GM12878 (cell line): ENCODE results near the gene FAM13C. TPM values are rescaled to one million over a fixed set of nuclear protein-coding genes. Genes with fewer than 3 reads are reported as not detected.

Experiments used
- ATAC-seq: fragments of 200-7000 bp; cut with Tn5 transposase; 3 replicates; pipeline ENCODE4 v1.9.1; 2020; ENCODE audit warnings: mild to moderate bottlenecking, moderate library complexity
- BruUV-seq: library from RNA; stranded (reverse); fragments of 400-500 nt; replicated peaks from 2 replicates; lab custom pipeline; 2021; lab: Mats Ljungman, UMichigan
- CTCF ChIA-PET: fragments of 300-600 bp; sonication (Branson Sonifier 250); formaldehyde crosslinking; extraction: SDS; loops from one replicate; lab custom pipeline; 2021; ENCODE audit warnings: inconsistent platforms; lab: Yijun Ruan, JAX
- POLR2A ChIA-PET: fragments of 350-600 bp; formaldehyde crosslinking; extraction: SDS; loops from one replicate; lab custom pipeline; 2021; ENCODE audit warnings: inconsistent platforms; lab: Charles Lee
- RAD21 ChIA-PET: fragments of 300-600 bp; sonication (Branson Sonifier 250); formaldehyde crosslinking; loops from one replicate; lab custom pipeline; 2023; ENCODE audit warnings: antibody characterized with exemption; ENCODE audit not compliant: unreplicated experiment; lab: Charles Lee
- SMC1A ChIA-PET: fragments of 300-600 bp; sonication (Branson Sonifier 250); formaldehyde crosslinking; loops from one replicate; lab custom pipeline; 2023; ENCODE audit not compliant: unreplicated experiment, uncharacterized antibody; lab: Charles Lee
- DNase-seq: peaks from one replicate; pipeline ENCODE4 v3.0.0-alpha.2; 2011; ENCODE audit warnings: low read depth, low spot score
- FAIRE-seq: peaks from 3 replicates; lab custom pipeline; 2011; peaks lifted over from hg19 to GRCh38; lab: Jason Lieb, UNC
- H2AFZ ChIP-seq: 2 replicates; pipeline ENCODE4 v1.6.0; 2011; ENCODE audit warnings: low read depth, low read length, control low read depth; ENCODE audit not compliant: control insufficient read depth
- H3K27ac ChIP-seq: 2 replicates; pipeline ENCODE4 v1.5.1; 2011; ENCODE audit warnings: control low read depth; ENCODE audit not compliant: control insufficient read depth, insufficient read depth
- H3K27me3 ChIP-seq, 2 experiments: replicated peaks in 1 of 2; 2 replicates each; pipeline versions ENCODE4 v1.6.0 to v1.6.1; 2011; ENCODE audit warnings: low read length in 1 of 2; ENCODE audit not compliant: control insufficient read depth in 2 of 2, insufficient read depth in 2 of 2
- H3K36me3 ChIP-seq, 2 experiments: 2 replicates each; pipeline ENCODE4 v1.5.1; 2011; ENCODE audit warnings: low read length in 1 of 2; ENCODE audit not compliant: control insufficient read depth in 2 of 2, insufficient read depth in 2 of 2
- H3K4me1 ChIP-seq: 2 replicates; pipeline ENCODE4 v1.6.1; 2011; ENCODE audit warnings: mild to moderate bottlenecking, low read length, moderate library complexity, mixed read lengths; ENCODE audit not compliant: control insufficient read depth, insufficient read depth
- H3K4me2 ChIP-seq: 2 replicates; pipeline ENCODE4 v1.6.0; 2011; ENCODE audit warnings: control low read depth; ENCODE audit not compliant: control insufficient read depth, insufficient read depth
- H3K4me3 ChIP-seq: fragments of 200-600 bp; sonication (generic); 2 replicates; pipeline ENCODE4 v1.5.1; 2016
- H3K79me2 ChIP-seq: 2 replicates; pipeline ENCODE4 v1.6.0; 2011; ENCODE audit warnings: low read length; ENCODE audit not compliant: control insufficient read depth, insufficient read depth
- H3K9ac ChIP-seq: 2 replicates; pipeline ENCODE4 v1.8.0; 2011; ENCODE audit warnings: low read length, control low read depth, mixed read lengths; ENCODE audit not compliant: control insufficient read depth, insufficient read depth
- H3K9me3 ChIP-seq: replicated peaks from 3 replicates; pipeline ENCODE4 v1.5.1; 2011; ENCODE audit warnings: mild to moderate bottlenecking, low read length; ENCODE audit not compliant: control insufficient read depth, insufficient read depth
- H4K20me1 ChIP-seq: 2 replicates; pipeline ENCODE4 v1.6.0; 2011; ENCODE audit not compliant: control insufficient read depth, insufficient read depth
- ATF7 ChIP-seq: fragments of 450-650 bp; IDR thresholded peaks from 2 replicates; pipeline ENCODE4 v1.6.1; 2016; ENCODE audit warnings: low read depth, mild to moderate bottlenecking
- BCL11A ChIP-seq: IDR thresholded peaks from 2 replicates; pipeline ENCODE4 v1.6.1; 2011; ENCODE audit warnings: low read depth, low read length
- BMI1 ChIP-seq: fragments of 450-650 bp; IDR thresholded peaks from 2 replicates; pipeline ENCODE4 v1.6.1; 2016; ENCODE audit warnings: mild to moderate bottlenecking, moderate library complexity, borderline replicate concordance
- BRCA1 ChIP-seq: IDR thresholded peaks from 2 replicates; pipeline ENCODE4 v1.6.1; 2011; ENCODE audit warnings: low read depth, low read length, improper control_type of control experiment
- CEBPB ChIP-seq, 2 experiments: fragments of 150-350 bp in 1 of 2; IDR thresholded peaks; 2 replicates each; pipeline ENCODE4 v1.6.1; 2012 to 2014; ENCODE audit warnings: low read depth in 2 of 2, low read length in 2 of 2, borderline replicate concordance in 1 of 2, inconsistent platforms in 1 of 2
- DPF2 ChIP-seq: fragments of 450-650 bp; IDR thresholded peaks from 2 replicates; pipeline ENCODE4 v1.6.1; 2017; ENCODE audit warnings: mild to moderate bottlenecking
- HDAC2 ChIP-seq: fragments of 200-600 bp; sonication (generic); IDR thresholded peaks from 2 replicates; pipeline ENCODE4 v1.6.1; 2017
- HDGF ChIP-seq: fragments of 450-650 bp; IDR thresholded peaks from 2 replicates; pipeline ENCODE4 v1.6.1; 2016; ENCODE audit warnings: antibody characterized with exemption
- IKZF1 ChIP-seq: fragments of 450-650 bp; conservative IDR thresholded peaks from 2 replicates; pipeline ENCODE4 v1.6.1; 2017; ENCODE audit warnings: antibody characterized with exemption, mild to moderate bottlenecking
- MYB ChIP-seq: fragments of 150-350 bp; IDR thresholded peaks from 2 replicates; pipeline ENCODE4 v1.6.1; 2014; ENCODE audit warnings: mild to moderate bottlenecking, low read depth, low read length, borderline replicate concordance
- NFIC ChIP-seq: IDR thresholded peaks from 2 replicates; pipeline ENCODE4 v1.6.1; 2012; ENCODE audit warnings: low read depth, mild to moderate bottlenecking, inconsistent platforms, low read length, moderate library complexity
- SIX5 ChIP-seq: IDR thresholded peaks from 2 replicates; pipeline ENCODE4 v1.6.1; 2011; ENCODE audit warnings: mild to moderate bottlenecking, low read depth, low read length, moderate library complexity; ENCODE audit not compliant: severe bottlenecking
- SMARCA5 ChIP-seq: fragments of 450-650 bp; IDR thresholded peaks from 2 replicates; pipeline ENCODE4 v1.6.1; 2017; ENCODE audit warnings: mild to moderate bottlenecking
- SPI1 ChIP-seq: IDR thresholded peaks from 2 replicates; pipeline ENCODE4 v1.6.1; 2011; ENCODE audit warnings: low read depth, mild to moderate bottlenecking, low read length, moderate library complexity, borderline replicate concordance; ENCODE audit not compliant: insufficient read depth
- SUPT20H ChIP-seq: IDR thresholded peaks from 2 replicates; pipeline ENCODE4 v1.6.1; 2011; ENCODE audit warnings: low read depth, mild to moderate bottlenecking, low read length, moderate library complexity, borderline replicate concordance; ENCODE audit not compliant: control insufficient read depth
- ZBED1 ChIP-seq: IDR thresholded peaks from 2 replicates; pipeline ENCODE4 v1.6.1; 2016; ENCODE audit warnings: borderline replicate concordance
- WGBS: methylation state at CpG from one replicate; pipeline ENCODE4 v1.1.6; 2016; ENCODE audit warnings: low lambda C conversion rate; ENCODE audit not compliant: insufficient replicate concordance, insufficient coverage; ENCODE audit errors: missing lambda C conversion rate; 5-methylcytosine and 5-hydroxymethylcytosine counted together
- in situ Hi-C: fragments of 300-500 bp; cut with MboI; formaldehyde crosslinking; loops from 9 replicates; pipeline ENCODE4 v1.14.3; 2018; ENCODE audit warnings: mixed read lengths
- intact Hi-C: fragments of 100-400 bp; cut with micrococcal nuclease; formaldehyde crosslinking; loops from one replicate; pipeline ENCODE4 v1.14.2; 2022; ENCODE audit not compliant: unreplicated experiment
- polyA plus RNA-seq, 11 experiments: library from polyadenylated mRNA; depleted of rRNA in 4 of 11; unstranded in 6 of 11; stranded (reverse) in 5 of 11; fragments of >200 nt; fragmentation: Nextera tagmentation in 4 of 11; fragmentation: Illumina TruSeq in 1 of 11; extraction: Ambion mirVana in 4 of 11; extraction: Trizol in 1 of 11; gene quantifications; 1 replicate in 1 of 11; 2 replicates in 10 of 11; pipeline versions ENCODE4 v1.2.1 to v1.2.3, GENCODE V29; 2011 to 2016; ENCODE audit warnings: inconsistent platforms in 2 of 11, missing spikeins in 2 of 11, low read depth in 1 of 11
- total RNA-seq, 4 experiments: library from RNA; depleted of rRNA in 3 of 4; stranded (reverse); fragments of >200 nt in 3 of 4; fragmentation: Illumina TruSeq in 1 of 4; extraction: Trizol in 1 of 4; gene quantifications; 2 replicates each; pipeline versions ENCODE4 v1.2.1 to v1.2.3, GENCODE V29; 2013 to 2021
- TF ChIP-seq, protein P1 (sequence below): IDR thresholded peaks from 2 replicates; pipeline ENCODE4 v1.6.1; 2012; ENCODE audit warnings: mild to moderate bottlenecking, low read depth, low read length
- TF ChIP-seq, protein P2 (sequence below): IDR thresholded peaks from 2 replicates; pipeline ENCODE4 v1.6.1; 2011; ENCODE audit warnings: borderline replicate concordance, low read depth, mild to moderate bottlenecking, moderate library complexity, mixed read lengths, low read length; ENCODE audit not compliant: insufficient read depth; ENCODE audit errors: extremely low read length
- TF ChIP-seq, protein P3 (sequence below): fragments of 450-650 bp; IDR thresholded peaks from 2 replicates; pipeline ENCODE4 v1.6.1; 2017; ENCODE audit warnings: mild to moderate bottlenecking

The FAM13C gene
- total and polyA plus RNA-seq, 10 of the 15 experiments (the other 5 are each of a cell fraction or from before 2014, with no cell fraction given) = 0.04 to 0.31 (median 0.13) TPM; not detected in 5

- H3K4me2 ChIP-seq = no peak overlapping the region
- no peak for TF ChIP-seq BRCA1
- TF ChIP-seq, protein P1, sequence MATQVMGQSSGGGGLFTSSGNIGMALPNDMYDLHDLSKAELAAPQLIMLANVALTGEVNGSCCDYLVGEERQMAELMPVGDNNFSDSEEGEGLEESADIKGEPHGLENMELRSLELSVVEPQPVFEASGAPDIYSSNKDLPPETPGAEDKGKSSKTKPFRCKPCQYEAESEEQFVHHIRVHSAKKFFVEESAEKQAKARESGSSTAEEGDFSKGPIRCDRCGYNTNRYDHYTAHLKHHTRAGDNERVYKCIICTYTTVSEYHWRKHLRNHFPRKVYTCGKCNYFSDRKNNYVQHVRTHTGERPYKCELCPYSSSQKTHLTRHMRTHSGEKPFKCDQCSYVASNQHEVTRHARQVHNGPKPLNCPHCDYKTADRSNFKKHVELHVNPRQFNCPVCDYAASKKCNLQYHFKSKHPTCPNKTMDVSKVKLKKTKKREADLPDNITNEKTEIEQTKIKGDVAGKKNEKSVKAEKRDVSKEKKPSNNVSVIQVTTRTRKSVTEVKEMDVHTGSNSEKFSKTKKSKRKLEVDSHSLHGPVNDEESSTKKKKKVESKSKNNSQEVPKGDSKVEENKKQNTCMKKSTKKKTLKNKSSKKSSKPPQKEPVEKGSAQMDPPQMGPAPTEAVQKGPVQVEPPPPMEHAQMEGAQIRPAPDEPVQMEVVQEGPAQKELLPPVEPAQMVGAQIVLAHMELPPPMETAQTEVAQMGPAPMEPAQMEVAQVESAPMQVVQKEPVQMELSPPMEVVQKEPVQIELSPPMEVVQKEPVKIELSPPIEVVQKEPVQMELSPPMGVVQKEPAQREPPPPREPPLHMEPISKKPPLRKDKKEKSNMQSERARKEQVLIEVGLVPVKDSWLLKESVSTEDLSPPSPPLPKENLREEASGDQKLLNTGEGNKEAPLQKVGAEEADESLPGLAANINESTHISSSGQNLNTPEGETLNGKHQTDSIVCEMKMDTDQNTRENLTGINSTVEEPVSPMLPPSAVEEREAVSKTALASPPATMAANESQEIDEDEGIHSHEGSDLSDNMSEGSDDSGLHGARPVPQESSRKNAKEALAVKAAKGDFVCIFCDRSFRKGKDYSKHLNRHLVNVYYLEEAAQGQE = no peak
- no peak for TF ChIP-seq SUPT20H
- no peak for TF ChIP-seq IKZF1
- no peak for TF ChIP-seq ATF7
- TF ChIP-seq, protein P2, sequence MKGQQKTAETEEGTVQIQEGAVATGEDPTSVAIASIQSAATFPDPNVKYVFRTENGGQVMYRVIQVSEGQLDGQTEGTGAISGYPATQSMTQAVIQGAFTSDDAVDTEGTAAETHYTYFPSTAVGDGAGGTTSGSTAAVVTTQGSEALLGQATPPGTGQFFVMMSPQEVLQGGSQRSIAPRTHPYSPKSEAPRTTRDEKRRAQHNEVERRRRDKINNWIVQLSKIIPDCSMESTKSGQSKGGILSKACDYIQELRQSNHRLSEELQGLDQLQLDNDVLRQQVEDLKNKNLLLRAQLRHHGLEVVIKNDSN = no peak
- TF ChIP-seq CEBPB (IDR thresholded peaks at IDR 0.05; ENCODE audit: borderline replicate concordance in 1 of 2, low read depth in 2 of 2, low read length in 2 of 2) = no peak
- TF ChIP-seq HDAC2 = no peak
- TF ChIP-seq SPI1 = no peak
- TF ChIP-seq SMARCA5 = no peak
- TF ChIP-seq HDGF = no peak
- no peak for TF ChIP-seq ZBED1
- TF ChIP-seq, protein P3, sequence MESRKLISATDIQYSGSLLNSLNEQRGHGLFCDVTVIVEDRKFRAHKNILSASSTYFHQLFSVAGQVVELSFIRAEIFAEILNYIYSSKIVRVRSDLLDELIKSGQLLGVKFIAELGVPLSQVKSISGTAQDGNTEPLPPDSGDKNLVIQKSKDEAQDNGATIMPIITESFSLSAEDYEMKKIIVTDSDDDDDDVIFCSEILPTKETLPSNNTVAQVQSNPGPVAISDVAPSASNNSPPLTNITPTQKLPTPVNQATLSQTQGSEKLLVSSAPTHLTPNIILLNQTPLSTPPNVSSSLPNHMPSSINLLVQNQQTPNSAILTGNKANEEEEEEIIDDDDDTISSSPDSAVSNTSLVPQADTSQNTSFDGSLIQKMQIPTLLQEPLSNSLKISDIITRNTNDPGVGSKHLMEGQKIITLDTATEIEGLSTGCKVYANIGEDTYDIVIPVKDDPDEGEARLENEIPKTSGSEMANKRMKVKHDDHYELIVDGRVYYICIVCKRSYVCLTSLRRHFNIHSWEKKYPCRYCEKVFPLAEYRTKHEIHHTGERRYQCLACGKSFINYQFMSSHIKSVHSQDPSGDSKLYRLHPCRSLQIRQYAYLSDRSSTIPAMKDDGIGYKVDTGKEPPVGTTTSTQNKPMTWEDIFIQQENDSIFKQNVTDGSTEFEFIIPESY = no peak
- TF ChIP-seq SIX5 = no peak
- no peak for TF ChIP-seq BMI1
- TF ChIP-seq MYB = no peak
- no peak for TF ChIP-seq DPF2
- TF ChIP-seq NFIC = no peak
- TF ChIP-seq BCL11A = no peak
- ATAC-seq (no peak), FAIRE-seq (no peak), DNase-seq (no peak)
- no peak overlapping the region for H3K4me3 ChIP-seq
- ChIA-PET RAD21 (interaction anchor here (1.5 kb wide), 1 partner anchor 11 kb away, joined by 3 read pairs; no protein-coding TSS in a partner anchor), CTCF (no interaction called here), POLR2A (no interaction called here), SMC1A (no interaction called here)
- in situ Hi-C loops (no loop called here), intact Hi-C loops (no loop called here)
- H3K27ac ChIP-seq = no peak overlapping the region
- no peaks in the 10 kb centered on the region for H3K9me3 ChIP-seq
- H3K4me1 ChIP-seq = no peaks in the 10 kb centered on the region
- no TSS peak for BruUV-seq
- H4K20me1 ChIP-seq = no peaks in the 10 kb centered on the region
- no peaks in the 10 kb centered on the region for H3K79me2 ChIP-seq
- H3K27me3 ChIP-seq = no peaks in the 10 kb centered on the region
- H3K9ac ChIP-seq = no peak overlapping the region
- WGBS = 21% methylated on average over 3 of the region's 3 CpGs
- no peaks in the 10 kb centered on the region for H3K36me3 ChIP-seq
- no peak overlapping the region for H2AFZ ChIP-seq
These were observed 20.5 kb upstream of the FAM13C start for GRCh38 chr10:59382831-59383295.
